ENCODE data around the gene ZC3H13.

The ZC3H13 gene

GRCh38 chr13:46008631-46009030 is 43.9 kb downstream of the ZC3H13 start:
- no peaks in the 10 kb centered on the region for H4K20me1 ChIP-seq (ENCODE audit: insufficient read depth, low read length)
- H3K36me3 ChIP-seq (replicated peaks; ENCODE audit: insufficient read depth, low read length), result no peaks in the 10 kb centered on the region
- TF ChIP-seq EZH2phosphoT487 (IDR thresholded peaks at IDR 0.05; ENCODE audit: low read length) (no peak), CTCF (IDR thresholded peaks at IDR 0.05; ENCODE audit: low read length) (no peak), EZH2 (optimal IDR thresholded peaks at IDR 0.05; ENCODE audit: low read depth, low read length) (no peak)
- no peaks in the 10 kb centered on the region for H3K79me2 ChIP-seq (ENCODE audit: low read length)
- H2AFZ ChIP-seq (ENCODE audit: low read length), result no peak overlapping the region
- H3K4me2 ChIP-seq (ENCODE audit: low read depth, low read length), result no peak overlapping the region
- no peak for DNase-seq
- no peaks in the 10 kb centered on the region for H3K9me3 ChIP-seq (replicated peaks; ENCODE audit: insufficient read depth, low read length)
- no peaks in the 10 kb centered on the region for H3K4me1 ChIP-seq (ENCODE audit: low read length)
- H3K27ac ChIP-seq (ENCODE audit: low read length), result no peak overlapping the region
- no peak overlapping the region for H3K9ac ChIP-seq (ENCODE audit: low read length)
- no peaks in the 10 kb centered on the region for H3K27me3 ChIP-seq (replicated peaks; ENCODE audit: insufficient read depth, low read length)
- H3K4me3 ChIP-seq (ENCODE audit: low read length), result no peak overlapping the region
- no peaks in the 10 kb centered on the region for H3F3A ChIP-seq (ENCODE audit: insufficient read depth, low read length)
- no peaks in the 10 kb centered on the region for H3K9me2 ChIP-seq (replicated peaks; ENCODE audit: insufficient read depth, low read length)

- Histone ChIP-seq H3K4me2 (ENCODE audit: low read depth, low read length) (no peak overlapping the region), H3K27ac (ENCODE audit: low read length) (no peak overlapping the region), H3F3A (ENCODE audit: insufficient read depth, low read length) (no peaks in the 10 kb centered on the region), H3K9me2 (replicated peaks; ENCODE audit: insufficient read depth, low read length) (no peaks in the 10 kb centered on the region), H3K36me3 (replicated peaks; ENCODE audit: insufficient read depth, low read length) (no peaks in the 10 kb centered on the region), H3K9ac (ENCODE audit: low read length) (no peak overlapping the region), H3K27me3 (replicated peaks; ENCODE audit: insufficient read depth, low read length) (no peaks in the 10 kb centered on the region), H3K4me1 (ENCODE audit: low read length) (no peaks in the 10 kb centered on the region), H3K79me2 (ENCODE audit: low read length) (no peaks in the 10 kb centered on the region), H2AFZ (ENCODE audit: low read length) (no peak overlapping the region), H3K4me3 (ENCODE audit: low read length) (no peak overlapping the region), H4K20me1 (ENCODE audit: insufficient read depth, low read length) (no peaks in the 10 kb centered on the region), H3K9me3 (replicated peaks; ENCODE audit: insufficient read depth, low read length) (no peaks in the 10 kb centered on the region)
- TF ChIP-seq EZH2 (optimal IDR thresholded peaks at IDR 0.05; ENCODE audit: low read depth, low read length) (no peak), EZH2phosphoT487 (IDR thresholded peaks at IDR 0.05; ENCODE audit: low read length) (no peak), CTCF (IDR thresholded peaks at IDR 0.05; ENCODE audit: low read length) (no peak)
- no peak for DNase-seq
These were observed 45.7 kb downstream of the ZC3H13 start for GRCh38 chr13:46006688-46007452.

GRCh38 chr13:46004491-46004890 is 48.1 kb downstream of the ZC3H13 start:
- Histone ChIP-seq H3K9ac (ENCODE audit: low read length) (no peak overlapping the region), H3K79me2 (ENCODE audit: low read length) (no peaks in the 10 kb centered on the region), H3K9me3 (replicated peaks; ENCODE audit: insufficient read depth, low read length) (no peaks in the 10 kb centered on the region), H3K27ac (ENCODE audit: low read length) (no peak overlapping the region), H4K20me1 (ENCODE audit: insufficient read depth, low read length) (no peaks in the 10 kb centered on the region), H3K9me2 (replicated peaks; ENCODE audit: insufficient read depth, low read length) (no peaks in the 10 kb centered on the region), H2AFZ (ENCODE audit: low read length) (no peak overlapping the region), H3F3A (ENCODE audit: insufficient read depth, low read length) (no peaks in the 10 kb centered on the region), H3K4me1 (ENCODE audit: low read length) (no peaks in the 10 kb centered on the region), H3K4me3 (ENCODE audit: low read length) (no peak overlapping the region), H3K27me3 (replicated peaks; ENCODE audit: insufficient read depth, low read length) (no peaks in the 10 kb centered on the region), H3K36me3 (replicated peaks; ENCODE audit: insufficient read depth, low read length) (no peaks in the 10 kb centered on the region), H3K4me2 (ENCODE audit: low read depth, low read length) (no peak overlapping the region)
- DNase-seq, result no peak
- no peak for TF ChIP-seq EZH2phosphoT487 (IDR thresholded peaks at IDR 0.05; ENCODE audit: low read length)
- no peak for TF ChIP-seq CTCF (IDR thresholded peaks at IDR 0.05; ENCODE audit: low read length)
- no peak for TF ChIP-seq EZH2 (optimal IDR thresholded peaks at IDR 0.05; ENCODE audit: low read depth, low read length)
